GM23338 (cell line): ENCODE data around the gene APOL6. TPM values are rescaled to one million over a fixed set of nuclear protein-coding genes. Genes with fewer than 3 reads are reported as not detected.

ENCODE experiments used
- ATAC-seq: fragments of 200-7000 bp; cut with Tn5 transposase; 3 replicates; pipeline ENCODE4 v1.9.1; 2020
- DNase-seq: peaks from one replicate; pipeline ENCODE4 v3.0.0-alpha.2; 2015; ENCODE audit warnings: low spot score
- H2AFZ ChIP-seq: fragments of 200-600 bp; sonication (generic); 2 replicates; pipeline ENCODE4 v1.8.0; 2016; ENCODE audit warnings: antibody characterized with exemption, mild to moderate bottlenecking, moderate library complexity
- H3F3A ChIP-seq: fragments of 200-600 bp; sonication (generic); replicated peaks from 2 replicates; pipeline ENCODE4 v1.8.0; 2017; ENCODE audit warnings: antibody characterized with exemption, mixed run types, low read depth
- H3K27ac ChIP-seq: fragments of 200-600 bp; sonication (generic); 2 replicates; pipeline ENCODE4 v1.6.1; 2016; ENCODE audit warnings: low read depth
- H3K27me3 ChIP-seq: fragments of 200-600 bp; sonication (generic); 2 replicates; pipeline ENCODE4 v1.8.0; 2016; ENCODE audit warnings: mild to moderate bottlenecking, mixed run types, moderate library complexity; ENCODE audit not compliant: insufficient read depth
- H3K36me3 ChIP-seq: fragments of 200-600 bp; sonication (generic); 2 replicates; pipeline ENCODE4 v1.8.0; 2016; ENCODE audit warnings: mild to moderate bottlenecking; ENCODE audit not compliant: insufficient read depth
- H3K4me1 ChIP-seq: fragments of 200-600 bp; sonication (generic); 2 replicates; pipeline ENCODE4 v1.8.0; 2016; ENCODE audit warnings: mild to moderate bottlenecking, moderate library complexity; ENCODE audit not compliant: insufficient read depth
- H3K4me2 ChIP-seq: fragments of 200-600 bp; sonication (generic); 2 replicates; pipeline ENCODE4 v1.7.1; 2017; ENCODE audit warnings: mixed run types
- H3K4me3 ChIP-seq: fragments of 200-600 bp; sonication (generic); 2 replicates; pipeline ENCODE4 v1.6.1; 2016; ENCODE audit warnings: mixed run types
- H3K79me2 ChIP-seq: fragments of 200-600 bp; sonication (generic); replicated peaks from 2 replicates; pipeline ENCODE4 v1.8.0; 2017; ENCODE audit warnings: mild to moderate bottlenecking; ENCODE audit not compliant: insufficient read depth
- H3K9me2 ChIP-seq: fragments of 200-600 bp; sonication (generic); 2 replicates; pipeline ENCODE4 v1.8.0; 2017; ENCODE audit not compliant: insufficient read depth
- H4K20me1 ChIP-seq: fragments of 200-600 bp; sonication (generic); replicated peaks from 2 replicates; pipeline ENCODE4 v1.8.0; 2017; ENCODE audit warnings: mild to moderate bottlenecking; ENCODE audit not compliant: insufficient read depth
- H3K27ac Mint-ChIP-seq: 2 replicates; pipeline ENCODE4 v1.8.0; 2020; ENCODE audit warnings: inconsistent platforms, mild to moderate bottlenecking, moderate library complexity, mixed read lengths
- H3K27me3 Mint-ChIP-seq: 3 replicates; pipeline ENCODE4 v1.8.0; 2022; ENCODE audit warnings: low read depth, mild to moderate bottlenecking, moderate library complexity, mixed read lengths, inconsistent platforms; ENCODE audit not compliant: insufficient read depth, poor library complexity
- H3K36me3 Mint-ChIP-seq: 3 replicates; pipeline ENCODE4 v1.8.0; 2021; ENCODE audit warnings: low read depth, mild to moderate bottlenecking, inconsistent platforms, moderate library complexity, mixed read lengths
- H3K4me1 Mint-ChIP-seq: 3 replicates; pipeline ENCODE4 v1.8.0; 2020; ENCODE audit warnings: mild to moderate bottlenecking, inconsistent platforms, mixed read lengths
- H3K4me3 Mint-ChIP-seq: 3 replicates; pipeline ENCODE4 v1.8.0; 2021; ENCODE audit warnings: moderate library complexity, mild to moderate bottlenecking, inconsistent platforms, mixed read lengths
- H3K9me3 Mint-ChIP-seq: 3 replicates; pipeline ENCODE4 v1.8.0; 2020; ENCODE audit warnings: moderate library complexity, mild to moderate bottlenecking, inconsistent platforms, mixed read lengths
- CREB1 ChIP-seq: fragments of 250-450 bp; sonication (Bioruptor Pico); IDR thresholded peaks from 2 replicates; pipeline ENCODE4 v1.5.0; 2020; ENCODE audit warnings: low read depth, mild to moderate bottlenecking, moderate library complexity
- EZH2phosphoT487 ChIP-seq: fragments of 200-600 bp; sonication (generic); IDR thresholded peaks from one replicate; pipeline ENCODE4 v1.8.1; 2018; ENCODE audit warnings: antibody characterized with exemption; ENCODE audit not compliant: unreplicated experiment
- NANOG ChIP-seq: IDR thresholded peaks from 2 replicates; pipeline ENCODE4 v1.6.1; 2016; ENCODE audit warnings: antibody characterized with exemption, borderline replicate concordance
- POLR2AphosphoS5 ChIP-seq: IDR thresholded peaks from 2 replicates; pipeline ENCODE4 v1.6.1; 2016; ENCODE audit warnings: antibody characterized with exemption, low read depth
- ZNF114 ChIP-seq: fragments of 250-450 bp; sonication (Bioruptor Pico); IDR thresholded peaks from 2 replicates; pipeline ENCODE4 v1.5.0; 2020; ENCODE audit warnings: mild to moderate bottlenecking, moderate library complexity
- polyA plus RNA-seq: library from polyadenylated mRNA; unstranded; fragments of >200 nt; fragmentation: Nextera tagmentation; extraction: Ambion mirVana; gene quantifications from 2 replicates; pipeline ENCODE4 v1.2.1, GENCODE V29; 2016
- total RNA-seq: library from RNA; depleted of rRNA; stranded (reverse); fragments of >200 nt; shearing (Covaris generic); gene quantifications from 2 replicates; pipeline ENCODE4 v1.2.3, GENCODE V29; 2014
- TF ChIP-seq, protein P1 (sequence below), 2 experiments: fragments of 200-600 bp in 1 of 2; sonication (generic) in 1 of 2; conservative IDR thresholded peaks; 2 replicates each; pipeline versions ENCODE4 v1.5.1 to v1.6.1; 2016 to 2017; ENCODE audit warnings: antibody characterized with exemption in 2 of 2, low read depth in 2 of 2, mild to moderate bottlenecking in 2 of 2, moderate library complexity in 1 of 2
- TF ChIP-seq, protein P2 (sequence below): fragments of 250-450 bp; sonication (Bioruptor Pico); IDR thresholded peaks from 2 replicates; pipeline ENCODE4 v1.5.0; 2020; ENCODE audit warnings: mild to moderate bottlenecking, moderate library complexity

APOL6 gene
- total and polyA plus RNA-seq, 2 experiments from 2014 or later, result 0.10 to 0.14 TPM

GRCh38 chr22:35619336-35620094 lies 28.7 kb upstream of the APOL6 start:
- Histone ChIP-seq H3K27me3 (no peaks in the 10 kb centered on the region), H3K4me3 (no peak overlapping the region), H3K79me2 (no peaks in the 10 kb centered on the region), H3K4me2 (no peak overlapping the region), H4K20me1 (no peaks in the 10 kb centered on the region), H3F3A (no peaks in the 10 kb centered on the region), H3K9me2 (no peaks in the 10 kb centered on the region; the same call in 1 of the 2 replicates), H2AFZ (no peak overlapping the region; the same call in 1 of the 2 replicates), H3K4me1 (peaks cover 4% of the 10 kb centered on the region; the same call in 1 of the 2 replicates), H3K36me3 (no peaks in the 10 kb centered on the region), H3K27ac (no peak overlapping the region)
- Mint-ChIP-seq H3K9me3 (no peaks in the 10 kb centered on the region), H3K36me3 (no peaks in the 10 kb centered on the region), H3K4me1 (peaks cover 14% of the 10 kb centered on the region), H3K27me3 (peaks cover 4% of the 10 kb centered on the region), H3K27ac (no peak overlapping the region), H3K4me3 (no peak overlapping the region)
- DNase-seq, result peak; percentile 31
- peak; percentile 12; the same call in 2 of the 3 replicates for ATAC-seq
- no peak for TF ChIP-seq CREB1 (CRISPR knock-in tag)
- TF ChIP-seq, protein P1, sequence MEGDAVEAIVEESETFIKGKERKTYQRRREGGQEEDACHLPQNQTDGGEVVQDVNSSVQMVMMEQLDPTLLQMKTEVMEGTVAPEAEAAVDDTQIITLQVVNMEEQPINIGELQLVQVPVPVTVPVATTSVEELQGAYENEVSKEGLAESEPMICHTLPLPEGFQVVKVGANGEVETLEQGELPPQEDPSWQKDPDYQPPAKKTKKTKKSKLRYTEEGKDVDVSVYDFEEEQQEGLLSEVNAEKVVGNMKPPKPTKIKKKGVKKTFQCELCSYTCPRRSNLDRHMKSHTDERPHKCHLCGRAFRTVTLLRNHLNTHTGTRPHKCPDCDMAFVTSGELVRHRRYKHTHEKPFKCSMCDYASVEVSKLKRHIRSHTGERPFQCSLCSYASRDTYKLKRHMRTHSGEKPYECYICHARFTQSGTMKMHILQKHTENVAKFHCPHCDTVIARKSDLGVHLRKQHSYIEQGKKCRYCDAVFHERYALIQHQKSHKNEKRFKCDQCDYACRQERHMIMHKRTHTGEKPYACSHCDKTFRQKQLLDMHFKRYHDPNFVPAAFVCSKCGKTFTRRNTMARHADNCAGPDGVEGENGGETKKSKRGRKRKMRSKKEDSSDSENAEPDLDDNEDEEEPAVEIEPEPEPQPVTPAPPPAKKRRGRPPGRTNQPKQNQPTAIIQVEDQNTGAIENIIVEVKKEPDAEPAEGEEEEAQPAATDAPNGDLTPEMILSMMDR (conservative IDR thresholded peaks at IDR 0.05; ENCODE audit: low read depth in 2 of 2), result peak; percentile 21 to 46; a peak in 3 of 4 replicates
- no peak for TF ChIP-seq NANOG
- TF ChIP-seq POLR2AphosphoS5, result no peak

DNA sequence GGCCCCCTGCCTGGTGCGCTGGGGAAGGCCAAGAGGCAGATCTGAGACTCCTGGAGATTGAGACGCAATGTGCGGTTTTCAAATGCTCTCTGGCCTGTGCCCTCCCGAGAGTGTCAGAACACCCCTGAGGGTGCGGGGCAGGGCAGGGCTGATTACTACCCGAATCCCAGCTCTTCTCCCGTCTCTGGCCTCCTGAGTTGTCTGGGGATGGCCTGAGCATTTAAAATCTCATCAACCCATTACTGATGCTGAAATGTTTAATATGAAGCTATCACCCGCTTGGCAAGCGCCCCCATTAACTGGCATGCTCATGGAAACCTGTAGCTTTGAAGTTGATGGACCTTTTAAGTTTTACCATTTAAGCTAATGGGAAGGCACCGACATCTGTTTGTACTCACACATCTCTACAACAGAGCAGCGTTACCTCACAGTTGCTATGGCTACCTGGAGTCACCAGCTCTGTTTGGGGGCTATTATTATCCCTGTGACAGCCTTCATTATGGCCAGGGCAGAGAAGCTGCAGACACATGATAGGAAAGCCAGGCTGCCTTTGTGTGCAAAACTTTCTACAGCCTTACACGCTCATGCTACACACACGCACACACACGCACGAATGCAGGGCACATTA lies 27.5 kb upstream of the APOL6 start:
- TF ChIP-seq CREB1 (CRISPR knock-in tag) (no peak), EZH2phosphoT487 (no peak), POLR2AphosphoS5 (no peak), ZNF114 (CRISPR knock-in tag) (no peak)
- H3K27me3 Mint-ChIP-seq, result peaks cover 4% of the 10 kb centered on the region
- H3K4me1 Mint-ChIP-seq, result peaks cover 10% of the 10 kb centered on the region
- Histone ChIP-seq H3F3A (no peaks in the 10 kb centered on the region), H3K4me2 (no peak overlapping the region), H4K20me1 (no peaks in the 10 kb centered on the region), H3K9me2 (no peaks in the 10 kb centered on the region; the same call in 1 of the 2 replicates), H3K4me3 (no peak overlapping the region), H3K79me2 (no peaks in the 10 kb centered on the region), H3K36me3 (no peaks in the 10 kb centered on the region), H3K4me1 (peaks cover 4% of the 10 kb centered on the region; the same call in 1 of the 2 replicates), H3K27me3 (no peaks in the 10 kb centered on the region), H2AFZ (no peak overlapping the region), H3K27ac (no peak overlapping the region)
- H3K4me3 Mint-ChIP-seq, result no peak overlapping the region
- H3K36me3 Mint-ChIP-seq, result no peaks in the 10 kb centered on the region
- no peaks in the 10 kb centered on the region for H3K9me3 Mint-ChIP-seq
- ATAC-seq (no peak), DNase-seq (peak; percentile 22)
- H3K27ac Mint-ChIP-seq, result no peak overlapping the region

DNA sequence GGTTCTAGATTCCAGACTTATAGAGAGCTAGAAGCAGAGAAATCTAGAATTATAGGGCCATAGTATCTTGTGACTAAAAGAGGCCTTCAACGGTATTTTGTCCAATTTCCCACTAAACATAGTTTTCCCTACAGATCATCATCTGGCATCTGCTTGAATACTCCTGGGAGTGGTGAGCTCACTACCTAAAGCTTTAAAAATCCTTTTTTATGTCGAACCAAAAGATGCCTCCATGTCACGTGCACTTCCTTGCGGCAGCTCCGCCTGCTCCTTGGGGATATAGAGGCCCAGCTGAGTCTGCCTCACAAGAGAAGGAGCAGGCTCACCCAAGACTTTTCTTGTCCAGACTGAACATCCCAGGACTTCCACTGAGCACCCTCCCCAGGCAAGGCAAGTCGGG lies 26.8 kb upstream of the APOL6 start:
- Histone ChIP-seq H3K79me2 (no peaks in the 10 kb centered on the region), H3K27me3 (no peaks in the 10 kb centered on the region), H3K27ac (no peak overlapping the region), H3K36me3 (no peaks in the 10 kb centered on the region), H3K4me1 (peaks cover 4% of the 10 kb centered on the region; the same call in 1 of the 2 replicates), H4K20me1 (no peaks in the 10 kb centered on the region), H3F3A (no peaks in the 10 kb centered on the region), H3K4me2 (no peak overlapping the region), H3K9me2 (no peaks in the 10 kb centered on the region; the same call in 1 of the 2 replicates), H2AFZ (no peak overlapping the region), H3K4me3 (no peak overlapping the region)
- Mint-ChIP-seq H3K4me3 (no peak overlapping the region), H3K27me3 (peaks cover 2% of the 10 kb centered on the region), H3K36me3 (no peaks in the 10 kb centered on the region), H3K9me3 (no peaks in the 10 kb centered on the region), H3K27ac (no peak overlapping the region), H3K4me1 (peaks cover 10% of the 10 kb centered on the region)
- ATAC-seq (no peak), DNase-seq (no peak)
- TF ChIP-seq EZH2phosphoT487, result no peak
- TF ChIP-seq, protein P2, sequence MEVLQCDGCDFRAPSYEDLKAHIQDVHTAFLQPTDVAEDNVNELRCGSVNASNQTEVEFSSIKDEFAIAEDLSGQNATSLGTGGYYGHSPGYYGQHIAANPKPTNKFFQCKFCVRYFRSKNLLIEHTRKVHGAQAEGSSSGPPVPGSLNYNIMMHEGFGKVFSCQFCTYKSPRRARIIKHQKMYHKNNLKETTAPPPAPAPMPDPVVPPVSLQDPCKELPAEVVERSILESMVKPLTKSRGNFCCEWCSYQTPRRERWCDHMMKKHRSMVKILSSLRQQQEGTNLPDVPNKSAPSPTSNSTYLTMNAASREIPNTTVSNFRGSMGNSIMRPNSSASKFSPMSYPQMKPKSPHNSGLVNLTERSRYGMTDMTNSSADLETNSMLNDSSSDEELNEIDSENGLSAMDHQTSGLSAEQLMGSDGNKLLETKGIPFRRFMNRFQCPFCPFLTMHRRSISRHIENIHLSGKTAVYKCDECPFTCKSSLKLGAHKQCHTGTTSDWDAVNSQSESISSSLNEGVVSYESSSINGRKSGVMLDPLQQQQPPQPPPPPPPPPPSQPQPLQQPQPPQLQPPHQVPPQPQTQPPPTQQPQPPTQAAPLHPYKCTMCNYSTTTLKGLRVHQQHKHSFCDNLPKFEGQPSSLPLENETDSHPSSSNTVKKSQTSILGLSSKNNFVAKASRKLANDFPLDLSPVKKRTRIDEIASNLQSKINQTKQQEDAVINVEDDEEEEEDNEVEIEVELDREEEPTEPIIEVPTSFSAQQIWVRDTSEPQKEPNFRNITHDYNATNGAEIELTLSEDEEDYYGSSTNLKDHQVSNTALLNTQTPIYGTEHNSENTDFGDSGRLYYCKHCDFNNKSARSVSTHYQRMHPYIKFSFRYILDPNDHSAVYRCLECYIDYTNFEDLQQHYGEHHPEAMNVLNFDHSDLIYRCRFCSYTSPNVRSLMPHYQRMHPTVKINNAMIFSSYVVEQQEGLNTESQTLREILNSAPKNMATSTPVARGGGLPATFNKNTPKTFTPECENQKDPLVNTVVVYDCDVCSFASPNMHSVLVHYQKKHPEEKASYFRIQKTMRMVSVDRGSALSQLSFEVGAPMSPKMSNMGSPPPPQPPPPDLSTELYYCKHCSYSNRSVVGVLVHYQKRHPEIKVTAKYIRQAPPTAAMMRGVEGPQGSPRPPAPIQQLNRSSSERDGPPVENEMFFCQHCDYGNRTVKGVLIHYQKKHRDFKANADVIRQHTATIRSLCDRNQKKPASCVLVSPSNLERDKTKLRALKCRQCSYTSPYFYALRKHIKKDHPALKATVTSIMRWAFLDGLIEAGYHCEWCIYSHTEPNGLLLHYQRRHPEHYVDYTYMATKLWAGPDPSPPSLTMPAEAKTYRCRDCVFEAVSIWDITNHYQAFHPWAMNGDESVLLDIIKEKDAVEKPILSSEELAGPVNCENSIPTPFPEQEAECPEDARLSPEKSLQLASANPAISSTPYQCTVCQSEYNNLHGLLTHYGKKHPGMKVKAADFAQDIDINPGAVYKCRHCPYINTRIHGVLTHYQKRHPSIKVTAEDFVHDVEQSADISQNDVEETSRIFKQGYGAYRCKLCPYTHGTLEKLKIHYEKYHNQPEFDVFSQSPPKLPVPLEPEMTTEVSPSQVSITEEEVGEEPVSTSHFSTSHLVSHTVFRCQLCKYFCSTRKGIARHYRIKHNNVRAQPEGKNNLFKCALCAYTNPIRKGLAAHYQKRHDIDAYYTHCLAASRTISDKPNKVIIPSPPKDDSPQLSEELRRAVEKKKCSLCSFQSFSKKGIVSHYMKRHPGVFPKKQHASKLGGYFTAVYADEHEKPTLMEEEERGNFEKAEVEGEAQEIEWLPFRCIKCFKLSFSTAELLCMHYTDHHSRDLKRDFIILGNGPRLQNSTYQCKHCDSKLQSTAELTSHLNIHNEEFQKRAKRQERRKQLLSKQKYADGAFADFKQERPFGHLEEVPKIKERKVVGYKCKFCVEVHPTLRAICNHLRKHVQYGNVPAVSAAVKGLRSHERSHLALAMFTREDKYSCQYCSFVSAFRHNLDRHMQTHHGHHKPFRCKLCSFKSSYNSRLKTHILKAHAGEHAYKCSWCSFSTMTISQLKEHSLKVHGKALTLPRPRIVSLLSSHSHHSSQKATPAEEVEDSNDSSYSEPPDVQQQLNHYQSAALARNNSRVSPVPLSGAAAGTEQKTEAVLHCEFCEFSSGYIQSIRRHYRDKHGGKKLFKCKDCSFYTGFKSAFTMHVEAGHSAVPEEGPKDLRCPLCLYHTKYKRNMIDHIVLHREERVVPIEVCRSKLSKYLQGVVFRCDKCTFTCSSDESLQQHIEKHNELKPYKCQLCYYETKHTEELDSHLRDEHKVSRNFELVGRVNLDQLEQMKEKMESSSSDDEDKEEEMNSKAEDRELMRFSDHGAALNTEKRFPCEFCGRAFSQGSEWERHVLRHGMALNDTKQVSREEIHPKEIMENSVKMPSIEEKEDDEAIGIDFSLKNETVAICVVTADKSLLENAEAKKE, result no peak
